GM12872 (cell line): Measurements from ENCODE around the gene ARHGAP28.

ENCODE experiments used
- TF ChIP-seq, protein P1 (sequence below): IDR thresholded peaks from 3 replicates; pipeline ENCODE4 v1.5.1; 2011; ENCODE audit warnings: low read depth, mild to moderate bottlenecking, low read length, moderate library complexity; ENCODE audit not compliant: insufficient read depth

The ARHGAP28 gene, protein sequence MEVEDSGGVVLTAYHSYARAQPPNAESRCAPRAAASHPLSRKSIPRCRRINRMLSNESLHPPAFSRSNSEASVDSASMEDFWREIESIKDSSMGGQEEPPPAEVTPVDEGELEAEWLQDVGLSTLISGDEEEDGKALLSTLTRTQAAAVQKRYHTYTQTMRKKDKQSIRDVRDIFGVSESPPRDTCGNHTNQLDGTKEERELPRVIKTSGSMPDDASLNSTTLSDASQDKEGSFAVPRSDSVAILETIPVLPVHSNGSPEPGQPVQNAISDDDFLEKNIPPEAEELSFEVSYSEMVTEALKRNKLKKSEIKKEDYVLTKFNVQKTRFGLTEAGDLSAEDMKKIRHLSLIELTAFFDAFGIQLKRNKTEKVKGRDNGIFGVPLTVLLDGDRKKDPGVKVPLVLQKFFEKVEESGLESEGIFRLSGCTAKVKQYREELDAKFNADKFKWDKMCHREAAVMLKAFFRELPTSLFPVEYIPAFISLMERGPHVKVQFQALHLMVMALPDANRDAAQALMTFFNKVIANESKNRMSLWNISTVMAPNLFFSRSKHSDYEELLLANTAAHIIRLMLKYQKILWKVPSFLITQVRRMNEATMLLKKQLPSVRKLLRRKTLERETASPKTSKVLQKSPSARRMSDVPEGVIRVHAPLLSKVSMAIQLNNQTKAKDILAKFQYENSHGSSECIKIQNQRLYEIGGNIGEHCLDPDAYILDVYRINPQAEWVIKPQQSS

GRCh38 chr18:6729247-6730091, at the start of gene ARHGAP28:
Gene ARHGAP28 (plus strand): TSS chr18:6729716. CDS start chr18:6729822, 106 bp downstream.
- TF ChIP-seq, protein P1, sequence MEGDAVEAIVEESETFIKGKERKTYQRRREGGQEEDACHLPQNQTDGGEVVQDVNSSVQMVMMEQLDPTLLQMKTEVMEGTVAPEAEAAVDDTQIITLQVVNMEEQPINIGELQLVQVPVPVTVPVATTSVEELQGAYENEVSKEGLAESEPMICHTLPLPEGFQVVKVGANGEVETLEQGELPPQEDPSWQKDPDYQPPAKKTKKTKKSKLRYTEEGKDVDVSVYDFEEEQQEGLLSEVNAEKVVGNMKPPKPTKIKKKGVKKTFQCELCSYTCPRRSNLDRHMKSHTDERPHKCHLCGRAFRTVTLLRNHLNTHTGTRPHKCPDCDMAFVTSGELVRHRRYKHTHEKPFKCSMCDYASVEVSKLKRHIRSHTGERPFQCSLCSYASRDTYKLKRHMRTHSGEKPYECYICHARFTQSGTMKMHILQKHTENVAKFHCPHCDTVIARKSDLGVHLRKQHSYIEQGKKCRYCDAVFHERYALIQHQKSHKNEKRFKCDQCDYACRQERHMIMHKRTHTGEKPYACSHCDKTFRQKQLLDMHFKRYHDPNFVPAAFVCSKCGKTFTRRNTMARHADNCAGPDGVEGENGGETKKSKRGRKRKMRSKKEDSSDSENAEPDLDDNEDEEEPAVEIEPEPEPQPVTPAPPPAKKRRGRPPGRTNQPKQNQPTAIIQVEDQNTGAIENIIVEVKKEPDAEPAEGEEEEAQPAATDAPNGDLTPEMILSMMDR, result no peak

DNA sequence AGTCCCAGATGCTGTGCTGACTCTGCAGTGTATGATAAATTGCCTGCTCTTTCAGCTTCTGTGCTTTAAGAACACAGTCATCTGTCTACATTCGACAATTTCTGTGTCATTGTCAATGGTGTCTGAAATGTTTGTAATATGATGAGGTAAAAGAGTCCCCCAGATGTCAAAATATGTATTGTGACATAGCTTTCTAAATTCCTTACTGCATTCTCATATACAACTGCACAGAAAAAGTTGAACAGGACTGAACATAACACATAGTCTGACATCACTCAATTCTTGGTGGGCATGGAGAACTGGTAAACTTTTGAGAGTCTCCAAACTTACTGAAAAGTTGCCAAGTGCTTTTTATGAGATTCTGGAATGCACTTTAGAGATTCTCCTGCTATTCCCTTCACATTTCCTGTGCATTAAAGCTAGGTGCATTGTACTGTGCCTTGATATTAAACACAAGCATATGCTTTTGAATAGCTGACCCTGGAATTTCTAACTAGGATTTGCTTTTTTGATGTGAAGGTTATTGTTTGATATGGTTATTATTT, 48.1 kb upstream of the ARHGAP28 start:
- TF ChIP-seq, protein P1, result no peak

GRCh38 chr18:6682437-6683111, 46.9 kb upstream of the ARHGAP28 start:
- TF ChIP-seq, protein P1, result no peak

DNA sequence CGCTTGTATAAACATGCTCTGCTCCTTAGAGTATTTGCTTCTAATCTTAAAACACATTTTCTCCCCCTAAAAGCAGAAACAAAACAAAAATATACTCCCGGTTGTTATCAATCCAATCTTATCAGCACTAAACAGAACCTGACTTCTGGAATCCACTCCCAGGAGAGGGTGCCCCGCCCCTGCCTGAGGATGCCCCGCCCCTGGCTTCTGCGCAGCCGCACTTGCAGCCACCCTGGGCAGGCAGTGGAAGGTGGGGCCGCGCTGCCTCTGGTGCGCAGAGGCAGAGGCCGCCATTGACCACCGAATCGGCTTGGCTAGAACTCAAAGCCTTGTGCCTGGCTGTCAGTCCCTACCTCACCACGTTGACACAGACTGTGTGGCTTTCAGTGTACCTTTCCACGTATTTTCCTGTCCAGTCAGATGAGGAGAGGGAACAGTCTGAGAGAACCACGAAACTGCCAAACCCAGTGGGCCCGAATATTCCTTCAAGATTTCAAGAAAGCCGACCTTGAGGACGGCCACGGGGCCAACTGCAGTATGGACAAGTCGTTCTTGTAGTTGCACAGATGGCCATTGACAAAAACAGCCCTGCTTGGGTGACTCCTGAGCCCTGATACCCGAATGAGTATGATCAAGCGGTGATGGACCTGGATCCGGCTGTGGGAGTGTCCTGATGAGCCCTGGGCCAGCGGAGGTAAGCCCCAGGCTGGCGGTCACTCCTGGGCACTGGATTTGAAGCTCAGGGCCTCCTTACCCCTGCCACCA, 46.2 kb upstream of the ARHGAP28 start:
- TF ChIP-seq, protein P1, result no peak

DNA sequence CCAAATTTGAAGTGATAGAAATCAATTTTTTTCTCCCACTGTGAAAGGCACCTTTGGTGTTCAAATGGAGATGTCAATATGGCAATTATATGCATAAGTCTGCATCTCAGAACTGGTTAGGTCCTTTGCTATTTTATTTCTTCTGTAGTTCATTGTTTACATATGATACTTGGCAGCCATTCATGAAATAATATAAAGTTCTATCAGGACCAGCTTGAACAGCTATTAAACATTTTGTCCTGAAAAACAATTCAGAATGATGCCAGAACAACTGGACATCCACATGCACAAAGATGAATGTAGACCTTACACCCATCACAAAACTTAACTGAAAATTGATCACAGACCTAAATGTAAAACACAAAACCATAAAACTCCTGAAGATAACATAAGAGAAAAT, 41.8 kb upstream of the ARHGAP28 start:
- TF ChIP-seq, protein P1, result no peak

DNA sequence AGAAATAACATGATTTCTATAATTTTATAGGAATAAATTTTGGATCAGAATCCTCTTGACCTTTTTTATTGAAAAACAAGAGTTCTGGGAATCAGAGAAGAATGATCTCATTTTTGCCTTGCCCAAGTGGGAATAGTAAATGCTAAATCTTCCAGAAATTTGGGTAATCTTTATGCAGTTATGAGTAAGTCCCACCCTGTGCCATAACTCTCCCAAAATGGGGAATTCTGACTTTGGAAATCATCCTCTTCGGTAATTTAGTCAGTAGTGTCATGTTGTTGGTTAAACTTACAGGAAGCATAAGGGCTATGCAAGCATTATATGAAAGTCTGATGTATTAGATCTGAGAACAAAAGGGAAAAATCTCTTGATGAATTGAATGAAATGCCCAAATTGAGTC, 20.6 kb upstream of the ARHGAP28 start:
- TF ChIP-seq, protein P1, result no peak
